Fibroblast of skin of right biceps (primary cell): ENCODE data around the gene CTCF.
A peak's percentile ranks its signal among the peaks of the same experiment; 100 is the strongest.
"Not testable (repeated sequence)": the region's sequence is repeated elsewhere in the genome, so short reads cannot be mapped to it uniquely, and the experiment has no call there.

Source experiments
- DNase-seq: peaks from one replicate; pipeline ENCODE4 v3.0.0-alpha.2; 2013

Gene CTCF

GRCh38 chr16:67562526-67562917, at the start of gene CTCF:
Gene CTCF (plus strand): TSS chr16:67562526. CDS start chr16:67610833, 48,307 bp downstream.
- peak; percentile 88 for DNase-seq

GRCh38 chr16:67513892-67514291, 48.4 kb upstream of the CTCF start:
- not testable (repeated sequence) for DNase-seq

GRCh38 chr16:67514382-67514828, 47.9 kb upstream of the CTCF start:
- DNase-seq, result peak; percentile 78

- DNase-seq, result peak; percentile 79
These were observed 45.8 kb upstream of the CTCF start for GRCh38 chr16:67516296-67517154.

- no peak for DNase-seq
These were observed 45.2 kb upstream of the CTCF start for GRCh38 chr16:67517155-67517445.

GRCh38 chr16:67517661-67518423, 44.5 kb upstream of the CTCF start:
- DNase-seq, result no peak

GRCh38 chr16:67518676-67519075, 43.6 kb upstream of the CTCF start:
- DNase-seq, result no peak

- DNase-seq, result no peak
These were observed 43.1 kb upstream of the CTCF start for GRCh38 chr16:67519242-67519641.

GRCh38 chr16:67521095-67521804, 41.1 kb upstream of the CTCF start:
- DNase-seq, result peak; percentile 95

GRCh38 chr16:67525176-67525860, 37.0 kb upstream of the CTCF start:
- DNase-seq, result peak; percentile 56

GRCh38 chr16:67526149-67526791, 36.1 kb upstream of the CTCF start:
- DNase-seq, result peak; percentile 48

GRCh38 chr16:67528222-67528869, 34.0 kb upstream of the CTCF start, which contains the start of gene RIPOR1:
Gene RIPOR1 (plus strand): TSS chr16:67528829. CDS start chr16:67538447, 9,618 bp downstream.
- DNase-seq, result peak; percentile 34

- peak; percentile 36 for DNase-seq
These were observed 33.3 kb upstream of the CTCF start for GRCh38 chr16:67528870-67529581.

- DNase-seq, result no peak
These were observed 32.7 kb upstream of the CTCF start for GRCh38 chr16:67529582-67530012.

- DNase-seq, result peak; percentile 61
These were observed 32.0 kb upstream of the CTCF start for GRCh38 chr16:67530013-67530939.

GRCh38 chr16:67531247-67531646, 31.1 kb upstream of the CTCF start:
- no peak for DNase-seq

GRCh38 chr16:67533024-67533560, 29.2 kb upstream of the CTCF start:
- no peak for DNase-seq

- DNase-seq, result not testable (repeated sequence)
These were observed 28.3 kb upstream of the CTCF start for GRCh38 chr16:67533987-67534386.

GRCh38 chr16:67534431-67534830, 27.9 kb upstream of the CTCF start:
- DNase-seq, result no peak
